Muscle layer of colon (tissue), 2 donors: ENCODE measurements around the gene RGL3.
"Not testable (repeated sequence)": the region's sequence is repeated elsewhere in the genome, so short reads cannot be mapped to it uniquely, and the experiment has no call there.

ENCODE experiments used
- H3K27ac ChIP-seq: one replicate; pipeline ENCODE4 v1.7.0; 2013; ENCODE audit warnings: low read depth, mild to moderate bottlenecking, low read length, moderate library complexity
- H3K27me3 ChIP-seq, 2 donors: one replicate each; pipeline ENCODE4 v1.7.0; 2013; ENCODE audit warnings: low read length in 2 of 2, mild to moderate bottlenecking in 2 of 2; ENCODE audit not compliant: insufficient read depth in 2 of 2, control insufficient read depth in 1 of 2
- H3K36me3 ChIP-seq: one replicate; pipeline ENCODE4 v1.7.0; 2013; ENCODE audit warnings: mild to moderate bottlenecking, low read length; ENCODE audit not compliant: insufficient read depth
- H3K4me1 ChIP-seq: one replicate; pipeline ENCODE4 v1.7.0; 2013; ENCODE audit warnings: mild to moderate bottlenecking, low read length; ENCODE audit not compliant: insufficient read depth
- H3K4me3 ChIP-seq, 2 donors: one replicate each; pipeline ENCODE4 v1.7.0; 2013; ENCODE audit warnings: low read length in 2 of 2, low read depth in 1 of 2, mild to moderate bottlenecking in 1 of 2, moderate library complexity in 1 of 2
- H3K9ac ChIP-seq: one replicate; pipeline ENCODE4 v1.7.0; 2013; ENCODE audit warnings: low read length
- H3K9me3 ChIP-seq: one replicate; pipeline ENCODE4 v1.7.0; 2013; ENCODE audit warnings: mild to moderate bottlenecking, low read length
- donor health status: abdominal sarcoma.
- donor health status: Adenocarcinoma of cecum.

RGL3 gene

GRCh38 chr19:11457115-11457514 lies 38.0 kb upstream of the RGL3 start:
- peaks cover 0 to 13% of the 10 kb centered on the region in 2 donors for H3K27me3 ChIP-seq
- no peak overlapping the region for H3K27ac ChIP-seq
- H3K9me3 ChIP-seq = no peaks in the 10 kb centered on the region
- H3K4me1 ChIP-seq = no peaks in the 10 kb centered on the region
- H3K36me3 ChIP-seq = no peaks in the 10 kb centered on the region
- H3K4me3 ChIP-seq = no peak overlapping the region
- no peak overlapping the region for H3K9ac ChIP-seq

- Histone ChIP-seq H3K9me3 (no peaks in the 10 kb centered on the region), H3K4me3 (no peak overlapping the region), H3K36me3 (no peaks in the 10 kb centered on the region), H3K27ac (no peak overlapping the region), H3K9ac (no peak overlapping the region), H3K4me1 (no peaks in the 10 kb centered on the region), H3K27me3 (peaks cover 0 to 16% of the 10 kb centered on the region in 2 donors)
Observed at GRCh38 chr19:11456659-11457058, 37.5 kb upstream of the RGL3 start.

GRCh38 chr19:11455233-11455554 lies 36.1 kb upstream of the RGL3 start:
- not testable (repeated sequence) for H3K4me1 ChIP-seq, H3K4me3 ChIP-seq, H3K27ac ChIP-seq, H3K9me3 ChIP-seq, H3K36me3 ChIP-seq, H3K9ac ChIP-seq
- peaks cover 0 to 17% of the 10 kb centered on the region in 2 donors for H3K27me3 ChIP-seq

DNA sequence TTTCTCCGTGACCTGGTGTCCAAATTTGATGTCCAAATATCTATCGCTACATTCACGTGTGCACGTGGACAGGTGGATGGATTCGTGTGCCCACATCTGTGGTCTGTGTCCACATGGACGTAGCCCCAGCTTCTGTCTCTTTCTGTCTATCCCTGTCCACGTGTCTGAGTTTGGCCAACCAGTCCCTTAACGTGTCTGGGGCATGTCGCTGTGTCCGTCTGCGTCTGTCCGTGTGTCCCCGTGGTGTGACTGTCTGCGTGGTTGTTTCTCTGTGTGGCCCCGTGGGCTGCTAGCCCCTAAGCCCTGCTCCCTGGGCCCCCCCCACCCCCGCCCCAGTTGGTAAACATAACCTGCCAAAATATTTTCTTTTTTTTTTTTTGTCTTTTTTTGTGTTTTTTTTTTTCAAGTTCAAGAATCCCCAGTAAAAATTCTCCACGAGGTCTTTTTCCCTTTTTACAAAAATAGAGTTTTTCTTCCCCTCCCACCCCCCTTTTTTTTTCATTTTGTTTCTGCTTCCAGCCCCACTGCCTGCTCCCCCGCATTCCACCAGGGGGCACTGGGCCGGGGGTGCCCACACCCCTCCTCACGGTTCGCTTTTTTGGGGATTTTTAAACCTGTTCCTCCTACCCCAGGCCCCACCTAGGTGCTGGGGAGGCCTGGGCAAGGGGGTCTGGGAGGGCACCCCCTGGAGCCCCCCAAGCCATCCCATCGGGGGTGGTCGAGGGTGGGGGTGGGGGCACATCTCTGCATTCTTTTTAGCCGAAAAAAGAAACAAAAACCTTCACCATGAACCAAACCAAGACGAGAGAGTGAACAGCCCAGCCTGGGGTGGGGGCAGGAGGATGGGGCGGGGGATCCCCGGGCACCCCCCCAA lies 34.6 kb upstream of the RGL3 start:
- Histone ChIP-seq H3K27me3 (peaks cover 0 to 14% of the 10 kb centered on the region in 2 donors), H3K9ac (no peak overlapping the region), H3K4me3 (no peak overlapping the region), H3K27ac (no peak overlapping the region), H3K36me3 (no peaks in the 10 kb centered on the region), H3K9me3 (no peaks in the 10 kb centered on the region), H3K4me1 (no peaks in the 10 kb centered on the region)

DNA sequence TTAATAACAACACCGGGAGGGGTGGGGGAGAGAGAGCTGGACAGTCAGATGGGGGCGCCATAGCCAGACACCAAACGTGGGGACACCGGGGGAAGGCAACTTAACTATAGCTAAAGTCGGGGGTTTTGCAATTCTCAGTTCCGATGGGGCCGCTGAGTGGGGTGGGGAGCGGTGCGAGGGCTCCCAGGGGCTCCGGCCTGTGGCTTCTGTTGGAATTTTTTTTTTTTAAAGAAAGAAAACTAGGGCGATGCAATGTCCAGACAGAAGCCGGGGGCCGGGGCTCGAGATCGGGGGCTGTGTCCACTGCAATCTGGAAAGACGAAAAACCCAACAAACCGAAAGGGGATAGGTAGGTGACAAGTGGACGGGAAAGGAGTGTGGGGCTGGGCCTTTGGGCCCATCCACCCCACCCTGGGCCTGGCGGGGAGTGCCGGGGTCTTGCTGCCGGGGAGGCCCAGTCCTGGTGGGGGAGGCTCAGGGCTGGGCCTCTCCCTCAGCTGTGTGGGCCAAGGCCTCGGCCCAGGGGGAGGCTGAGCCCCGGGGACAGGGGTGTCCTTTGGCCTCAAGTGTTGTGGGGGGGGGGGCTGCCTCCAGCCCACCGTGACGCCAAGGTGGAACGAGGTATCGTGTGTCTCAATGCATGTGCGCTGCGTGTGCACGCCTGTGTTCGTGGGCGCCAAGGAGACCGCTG lies 33.7 kb upstream of the RGL3 start:
- no peaks in the 10 kb centered on the region for H3K4me1 ChIP-seq
- no peak overlapping the region for H3K4me3 ChIP-seq
- no peaks in the 10 kb centered on the region for H3K9me3 ChIP-seq
- H3K27ac ChIP-seq = no peak overlapping the region
- H3K27me3 ChIP-seq = peaks cover 0 to 14% of the 10 kb centered on the region in 2 donors
- no peaks in the 10 kb centered on the region for H3K36me3 ChIP-seq
- H3K9ac ChIP-seq = no peak overlapping the region

DNA sequence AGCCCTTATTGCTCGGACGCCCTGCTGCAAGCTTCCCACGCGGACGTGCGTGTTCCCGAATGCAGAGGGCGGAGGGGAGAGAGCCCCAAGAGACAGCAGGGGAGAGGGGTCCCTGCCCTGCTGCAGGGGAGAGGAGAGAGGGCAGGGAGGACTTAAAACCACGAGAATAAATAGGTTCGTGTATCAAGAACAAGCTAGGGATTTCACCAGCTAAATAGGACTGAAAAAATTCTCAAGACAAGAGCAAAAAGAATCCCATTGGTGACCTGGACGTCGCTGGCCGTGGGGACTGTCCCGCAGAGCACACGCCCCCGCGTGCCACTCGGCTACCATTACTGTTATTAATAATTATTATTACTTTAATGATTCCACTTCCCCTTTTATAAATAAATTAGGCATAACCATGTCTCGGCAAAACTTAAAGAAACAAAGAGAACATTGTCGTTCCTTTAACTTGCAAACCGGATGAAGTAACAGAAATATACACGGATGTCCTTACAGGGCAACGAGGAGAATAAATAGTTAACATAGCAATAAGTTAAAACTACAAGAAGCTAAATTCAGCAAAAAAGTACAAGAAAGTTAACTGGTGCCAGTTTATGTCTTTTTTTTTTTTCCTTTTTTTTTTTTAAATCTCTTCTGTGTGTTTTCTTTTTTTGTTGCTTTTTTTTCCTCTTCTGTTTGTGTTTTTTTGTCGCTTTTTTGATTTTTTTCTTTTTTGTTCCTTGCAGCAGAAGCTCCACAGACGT lies 32.9 kb upstream of the RGL3 start:
- Histone ChIP-seq H3K27ac (no peak overlapping the region), H3K9ac (no peak overlapping the region), H3K4me1 (no peaks in the 10 kb centered on the region), H3K27me3 (peaks cover 0 to 14% of the 10 kb centered on the region in 2 donors), H3K36me3 (peaks cover 3% of the 10 kb centered on the region), H3K9me3 (no peaks in the 10 kb centered on the region), H3K4me3 (no peak overlapping the region)

DNA sequence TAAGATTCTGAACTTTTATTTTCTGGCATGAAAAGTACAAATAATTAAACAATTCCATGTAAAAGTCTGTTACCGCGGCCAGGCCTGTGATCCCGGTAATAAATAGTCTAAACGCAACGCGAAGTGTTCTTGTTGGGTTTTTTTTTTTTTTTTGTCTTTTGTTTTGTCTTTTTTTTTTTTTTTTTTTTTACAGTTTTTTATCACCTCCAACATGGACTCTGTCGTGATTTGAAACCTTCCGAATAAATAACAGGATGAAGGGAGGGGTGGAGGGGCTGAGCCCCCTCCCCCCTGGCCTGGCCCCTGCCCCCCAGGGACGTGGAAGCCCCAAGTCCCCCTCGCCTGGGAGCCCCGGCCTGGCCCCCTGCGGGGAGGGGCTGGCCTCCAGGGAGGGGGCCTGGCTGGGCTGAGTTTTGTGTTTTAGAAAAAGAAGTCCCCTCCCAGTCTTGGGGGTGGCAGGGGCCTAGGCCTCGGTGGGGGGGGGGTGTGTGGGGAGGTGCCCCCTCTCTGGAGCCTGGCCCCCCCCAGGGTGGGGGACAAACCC lies 32.3 kb upstream of the RGL3 start:
- Histone ChIP-seq H3K9me3 (no peaks in the 10 kb centered on the region), H3K4me3 (no peak overlapping the region), H3K27me3 (peaks cover 0 to 14% of the 10 kb centered on the region in 2 donors), H3K9ac (no peak overlapping the region), H3K36me3 (peaks cover 8% of the 10 kb centered on the region), H3K27ac (no peak overlapping the region), H3K4me1 (no peaks in the 10 kb centered on the region)

GRCh38 chr19:11450570-11451326 lies 31.6 kb upstream of the RGL3 start:
- H3K4me1 ChIP-seq = no peaks in the 10 kb centered on the region
- H3K9ac ChIP-seq = no peak overlapping the region
- peaks cover 0 to 14% of the 10 kb centered on the region in 2 donors for H3K27me3 ChIP-seq
- H3K27ac ChIP-seq = no peak overlapping the region
- H3K36me3 ChIP-seq = peaks cover 13% of the 10 kb centered on the region
- H3K4me3 ChIP-seq = no peak overlapping the region
- H3K9me3 ChIP-seq = no peaks in the 10 kb centered on the region

DNA sequence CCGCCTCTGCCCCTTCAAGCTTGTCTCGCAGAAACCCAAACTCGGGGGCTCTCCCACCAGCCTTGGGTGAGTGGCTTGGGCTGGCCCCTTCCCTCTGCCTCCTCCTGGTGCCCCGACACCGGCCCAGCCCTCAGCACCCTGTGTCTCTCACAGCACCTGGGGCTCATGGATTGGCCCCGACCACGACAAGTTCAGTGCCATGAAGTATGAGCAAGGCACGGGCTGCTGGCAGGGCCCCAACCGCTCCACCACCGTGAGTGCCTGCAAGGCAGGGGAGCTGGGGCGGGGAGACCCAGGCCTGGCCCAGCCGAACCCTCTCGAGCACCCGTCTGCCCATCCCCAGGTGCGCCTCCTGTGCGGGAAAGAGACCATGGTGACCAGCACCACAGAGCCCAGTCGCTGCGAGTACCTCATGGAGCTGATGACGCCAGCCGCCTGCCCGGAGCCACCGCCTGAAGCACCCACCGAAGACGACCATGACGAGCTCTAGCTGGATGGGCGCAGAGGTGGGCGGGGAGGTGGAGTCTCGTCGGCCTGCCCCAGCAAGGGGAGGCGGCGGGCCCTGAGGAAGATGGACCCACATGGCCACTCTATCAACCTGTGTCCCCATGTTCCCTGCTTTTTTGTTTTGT lies 29.9 kb upstream of the RGL3 start:
- Histone ChIP-seq H3K9ac (no peak overlapping the region), H3K4me1 (no peaks in the 10 kb centered on the region), H3K9me3 (no peaks in the 10 kb centered on the region), H3K36me3 (peaks cover 30% of the 10 kb centered on the region), H3K27ac (no peak overlapping the region), H3K27me3 (peaks cover 0 to 14% of the 10 kb centered on the region in 2 donors), H3K4me3 (no peak overlapping the region)

DNA sequence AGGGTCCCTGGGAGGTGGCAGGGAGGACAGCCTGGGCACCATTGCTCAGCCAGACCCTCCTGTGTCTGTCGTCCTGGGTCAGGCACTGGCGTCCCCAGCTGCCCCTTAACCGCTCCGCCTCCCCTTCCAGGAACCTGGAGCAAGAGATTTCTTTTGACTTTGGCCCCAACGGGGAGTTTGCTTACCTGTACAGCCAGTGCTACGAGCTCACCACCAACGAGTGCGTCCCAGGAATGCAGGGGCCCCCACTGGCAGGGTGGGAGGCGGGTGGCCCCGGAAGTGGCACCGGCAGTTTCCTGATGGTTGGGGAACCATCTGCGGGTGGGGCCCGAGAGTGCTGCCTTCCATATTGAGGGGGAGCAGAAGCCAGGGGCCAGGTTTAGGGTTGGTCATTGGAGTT lies 29.3 kb upstream of the RGL3 start:
- Histone ChIP-seq H3K4me1 (no peaks in the 10 kb centered on the region), H3K9ac (no peak overlapping the region), H3K27ac (no peak overlapping the region), H3K27me3 (peaks cover 0 to 14% of the 10 kb centered on the region in 2 donors), H3K4me3 (no peak overlapping the region), H3K9me3 (no peaks in the 10 kb centered on the region), H3K36me3 (peaks cover 33% of the 10 kb centered on the region)
